Sigmoid colon (tissue), 4 donors: ENCODE measurements around the gene ITPRIP.

Source experiments
- CTCF ChIP-seq, 4 experiments: fragments of 450-650 bp in 3 of 4; fragments of 200-600 bp in 1 of 4; IDR thresholded peaks; one replicate each; pipeline ENCODE4 v1.5.1; 2016 to 2019; ENCODE audit warnings: antibody characterized with exemption in 4 of 4, mild to moderate bottlenecking in 3 of 4, moderate library complexity in 2 of 4
- POLR2A ChIP-seq, 2 donors: fragments of 450-650 bp; IDR thresholded peaks; one replicate each; pipeline ENCODE4 v1.6.1; 2016; ENCODE audit warnings: antibody characterized with exemption in 2 of 2, mild to moderate bottlenecking in 2 of 2, moderate library complexity in 2 of 2
- POLR2AphosphoS5 ChIP-seq, 4 donors: sonication (generic); formaldehyde crosslinking; IDR thresholded peaks; one replicate each; pipeline ENCODE4 v1.6.1; 2017; ENCODE audit warnings: antibody characterized with exemption in 4 of 4

- TF ChIP-seq CTCF (IDR thresholded peaks at IDR 0.05): peak; percentile 25 to 75 (median 70)
- no peak for TF ChIP-seq POLR2A (IDR thresholded peaks at IDR 0.05)
- no peak for TF ChIP-seq POLR2AphosphoS5 (IDR thresholded peaks at IDR 0.05)
Observed at GRCh38 chr10:104350127-104350635, 11.9 kb upstream of the ITPRIP start.
